Keratinocyte (primary cell): Measurements from ENCODE around the gene SHROOM3. TPM values are rescaled to one million over a fixed set of nuclear protein-coding genes. Genes with fewer than 3 reads are reported as not detected.

ENCODE experiments used
- DNase-seq: peaks from one replicate; pipeline ENCODE4 v3.0.0-alpha.2; 2011; ENCODE audit warnings: low read depth, missing footprints, low spot score
- FAIRE-seq: peaks from 2 replicates; lab custom pipeline; 2011; peaks lifted over from hg19 to GRCh38; lab: Jason Lieb, UNC
- H2AFZ ChIP-seq: 2 replicates; pipeline ENCODE4 v1.6.0; 2012; ENCODE audit warnings: low read length, control low read depth, inconsistent platforms; ENCODE audit not compliant: control insufficient read depth
- H3K27ac ChIP-seq: 2 replicates; pipeline ENCODE4 v1.5.1; 2011; ENCODE audit warnings: low read length; ENCODE audit not compliant: control insufficient read depth, insufficient read depth
- H3K27me3 ChIP-seq: 3 replicates; pipeline ENCODE4 v1.6.0; 2011; ENCODE audit warnings: low read length; ENCODE audit not compliant: control insufficient read depth, insufficient read depth; ENCODE audit errors: extremely low read depth
- H3K36me3 ChIP-seq, 2 experiments: 2 replicates in 1 of 2; 3 replicates in 1 of 2; pipeline ENCODE4 v1.5.1; 2011; ENCODE audit warnings: low read length in 2 of 2, mild to moderate bottlenecking in 1 of 2; ENCODE audit not compliant: control insufficient read depth in 2 of 2, insufficient read depth in 2 of 2; ENCODE audit errors: extremely low read depth in 1 of 2
- H3K4me1 ChIP-seq: 3 replicates; pipeline ENCODE4 v1.5.1; 2011; ENCODE audit warnings: low read length; ENCODE audit not compliant: control insufficient read depth, insufficient read depth; ENCODE audit errors: extremely low read depth
- H3K4me2 ChIP-seq: 3 replicates; pipeline ENCODE4 v1.6.0; 2011; ENCODE audit warnings: low read depth, low read length; ENCODE audit not compliant: control insufficient read depth, insufficient read depth; ENCODE audit errors: extremely low read depth
- H3K4me3 ChIP-seq, 3 experiments: fragments of 200-600 bp in 1 of 3; sonication (generic) in 1 of 3; 2 replicates in 2 of 3; 3 replicates in 1 of 3; pipeline ENCODE4 v1.5.1; 2011 to 2016; ENCODE audit warnings: low read length in 3 of 3, mild to moderate bottlenecking in 3 of 3, control low read depth in 2 of 3, inconsistent platforms in 1 of 3, low read depth in 1 of 3, mixed read lengths in 1 of 3, mixed run types in 1 of 3, moderate library complexity in 1 of 3; ENCODE audit not compliant: control insufficient read depth in 2 of 3, insufficient read depth in 2 of 3; ENCODE audit errors: extremely low read depth in 1 of 3
- H3K79me2 ChIP-seq: 2 replicates; pipeline ENCODE4 v1.6.0; 2012; ENCODE audit warnings: low read length; ENCODE audit not compliant: control insufficient read depth, insufficient read depth
- H3K9ac ChIP-seq: 3 replicates; pipeline ENCODE4 v1.6.0; 2011; ENCODE audit warnings: low read length; ENCODE audit not compliant: control insufficient read depth, insufficient read depth; ENCODE audit errors: extremely low read depth
- H3K9me1 ChIP-seq: 3 replicates; pipeline ENCODE4 v1.6.0; 2011; ENCODE audit warnings: low read length; ENCODE audit not compliant: control insufficient read depth, insufficient read depth; ENCODE audit errors: extremely low read depth
- H3K9me3 ChIP-seq: 2 replicates; pipeline ENCODE4 v1.5.1; 2012; ENCODE audit warnings: low read depth, low read length; ENCODE audit not compliant: control insufficient read depth
- H4K20me1 ChIP-seq: 3 replicates; pipeline ENCODE4 v1.6.0; 2011; ENCODE audit warnings: low read length; ENCODE audit not compliant: control insufficient read depth, insufficient read depth; ENCODE audit errors: extremely low read depth
- CTCF ChIP-seq, 3 experiments: IDR thresholded peaks in 1 of 3; conservative IDR thresholded peaks in 1 of 3; optimal IDR thresholded peaks in 1 of 3; 2 replicates in 2 of 3; 3 replicates in 1 of 3; pipeline versions ENCODE3 to v1.5.1; 2011; ENCODE audit warnings: low read length in 3 of 3, mild to moderate bottlenecking in 3 of 3, moderate library complexity in 2 of 3, control low read depth in 1 of 3, inconsistent platforms in 1 of 3; ENCODE audit not compliant: insufficient read depth in 2 of 3; ENCODE audit errors: extremely low read depth in 1 of 3
- EZH2 ChIP-seq: IDR thresholded peaks from one replicate; pipeline ENCODE4 v1.6.1; 2012; ENCODE audit warnings: inconsistent platforms, mild to moderate bottlenecking, low read length, moderate library complexity
- dilution Hi-C: fragments of 300-500 bp; cut with MboI; formaldehyde crosslinking; loops from one replicate; pipeline ENCODE4 v1.7.0; 2020; ENCODE audit warnings: low sequenced_read_pairs; ENCODE audit not compliant: extremely low pct_ligation_motif_present
- polyA plus RNA-seq, 5 experiments: library from polyadenylated mRNA; depleted of rRNA in 3 of 5; stranded (reverse) in 3 of 5; stranded (forward) in 1 of 5; unstranded in 1 of 5; fragments of >200 nt; gene quantifications; 1 replicate in 1 of 5; 2 replicates in 3 of 5; 3 replicates in 1 of 5; pipeline versions ENCODE4 v1.2.1 to v1.2.3, GENCODE V29; 2011 to 2012; ENCODE audit warnings: missing spikeins in 2 of 5, low read depth in 1 of 5, low replicate concordance in 1 of 5

The SHROOM3 gene
- polyA plus RNA-seq, 1 donor (not counting 4 experiments of a cell fraction or from before 2014, with no cell fraction given) = 4.9 TPM

DNA sequence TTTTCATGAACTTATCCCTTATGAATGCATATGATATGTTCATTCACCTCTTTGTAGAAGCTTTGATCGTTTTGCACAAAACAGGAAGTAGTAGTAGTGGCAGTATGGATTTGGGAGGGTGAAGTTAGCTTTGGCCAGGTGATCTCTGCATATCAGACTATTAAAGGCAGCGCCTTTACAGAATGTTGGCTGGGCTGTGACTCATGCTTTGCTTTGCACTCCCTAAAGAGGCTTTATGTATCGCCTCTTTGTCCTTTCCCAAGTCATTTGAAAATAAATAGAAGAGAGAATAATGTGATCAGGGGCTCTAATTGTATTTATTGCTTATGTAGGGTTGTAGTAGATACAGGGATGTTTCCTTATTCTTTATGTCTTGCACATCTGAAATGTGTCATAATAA, 50.4 kb downstream of the SHROOM3 start:
- H3K4me2 ChIP-seq = no peak overlapping the region

GRCh38 chr4:76486588-76487276, 51.7 kb downstream of the SHROOM3 start:
- H4K20me1 ChIP-seq = no peaks in the 10 kb centered on the region
- H3K4me1 ChIP-seq = no peaks in the 10 kb centered on the region
- no peak overlapping the region for H3K4me2 ChIP-seq
- DNase-seq (no peak), FAIRE-seq (no peak)
- no peaks in the 10 kb centered on the region for H3K9me3 ChIP-seq
- H3K9me1 ChIP-seq = no peaks in the 10 kb centered on the region
- H2AFZ ChIP-seq = no peak overlapping the region
- dilution Hi-C loops = no loop called here
- H3K36me3 ChIP-seq = no peaks in the 10 kb centered on the region
- no peak overlapping the region for H3K9ac ChIP-seq
- no peak overlapping the region for H3K27ac ChIP-seq
- H3K4me3 ChIP-seq = no peak overlapping the region
- H3K27me3 ChIP-seq = no peaks in the 10 kb centered on the region
- TF ChIP-seq CTCF (optimal IDR thresholded peaks at IDR 0.05 in 1 of 3, IDR thresholded peaks at IDR 0.05 in 1 of 3, conservative IDR thresholded peaks at IDR 0.05 in 1 of 3; ENCODE audit: extremely low read depth in 1 of 3, insufficient read depth in 2 of 3, low read length in 3 of 3) (no peak), EZH2 (no peak)
- H3K79me2 ChIP-seq = no peaks in the 10 kb centered on the region

More for the DNA sequence above, 50.4 kb downstream of the SHROOM3 start:
- H3K9ac ChIP-seq = no peak overlapping the region
- no peaks in the 10 kb centered on the region for H3K27me3 ChIP-seq
- TF ChIP-seq CTCF (optimal IDR thresholded peaks at IDR 0.05 in 1 of 3, IDR thresholded peaks at IDR 0.05 in 1 of 3, conservative IDR thresholded peaks at IDR 0.05 in 1 of 3; ENCODE audit: extremely low read depth in 1 of 3, insufficient read depth in 2 of 3, low read length in 3 of 3) (no peak), EZH2 (no peak)
- H3K9me1 ChIP-seq = no peaks in the 10 kb centered on the region
- H3K36me3 ChIP-seq = no peaks in the 10 kb centered on the region
- H3K79me2 ChIP-seq = no peaks in the 10 kb centered on the region
- dilution Hi-C loops = no loop called here
- H3K27ac ChIP-seq = no peak overlapping the region
- H3K9me3 ChIP-seq = no peaks in the 10 kb centered on the region
- H3K4me3 ChIP-seq = no peak overlapping the region
- no peak overlapping the region for H2AFZ ChIP-seq
- FAIRE-seq (no peak), DNase-seq (no peak)
- H4K20me1 ChIP-seq = no peaks in the 10 kb centered on the region
- no peaks in the 10 kb centered on the region for H3K4me1 ChIP-seq
